Right atrium auricular region (tissue), 2 donors: ENCODE data around the gene PLXNA2. TPM values are rescaled to one million over a fixed set of nuclear protein-coding genes. Genes with fewer than 3 reads are reported as not detected.

ENCODE experiments used
- DNase-seq: peaks from one replicate; pipeline ENCODE4 v3.0.0-alpha.2; 2019; ENCODE audit warnings: low spot score
- H3K27ac ChIP-seq, 2 donors: fragments of 200-600 bp; sonication (generic); 1 replicate in 1 of 2; 2 replicates in 1 of 2; pipeline ENCODE4 v1.5.1; 2016 to 2019
- H3K27me3 ChIP-seq, 2 donors: fragments of 200-600 bp; sonication (generic); one replicate each; pipeline versions ENCODE4 v1.5.1 to v1.6.0; 2017 to 2019
- H3K36me3 ChIP-seq: fragments of 200-600 bp; sonication (generic); one replicate; pipeline ENCODE4 v1.5.1; 2016
- H3K4me1 ChIP-seq, 2 donors: fragments of 200-600 bp; sonication (generic); one replicate each; pipeline versions ENCODE4 v1.5.1 to v1.6.0; 2017 to 2019
- H3K4me3 ChIP-seq, 2 donors: fragments of 200-600 bp; sonication (generic); 1 replicate in 1 of 2; 2 replicates in 1 of 2; pipeline ENCODE4 v1.5.1; 2017 to 2019; ENCODE audit warnings: mild to moderate bottlenecking in 1 of 2, moderate library complexity in 1 of 2
- H3K9me3 ChIP-seq, 2 donors: fragments of 200-600 bp; sonication (generic); one replicate each; pipeline ENCODE4 v1.5.1; 2019
- CTCF ChIP-seq, 2 donors: fragments of 200-600 bp; sonication (generic); IDR thresholded peaks; one replicate each; pipeline ENCODE4 v1.5.1; 2019; ENCODE audit warnings: antibody characterized with exemption in 2 of 2
- total RNA-seq, 2 donors: library from RNA; depleted of rRNA; stranded (reverse); fragments of >200 nt; gene quantifications; one replicate each; pipeline ENCODE4 v1.1.0, GENCODE V29; 2016

PLXNA2 gene
- total RNA-seq, 2 donors from 2014 or later, result 10.8 to 23.8 TPM

GRCh38 chr1:208174200-208174599 is 70.0 kb downstream of the PLXNA2 start:
- Histone ChIP-seq H3K4me1 (peaks cover 0 to 35% of the 10 kb centered on the region in 2 donors), H3K27ac (no peak overlapping the region), H3K4me3 (no peak overlapping the region), H3K9me3 (no peaks in the 10 kb centered on the region), H3K36me3 (no peaks in the 10 kb centered on the region), H3K27me3 (no peaks in the 10 kb centered on the region)
- no peak for DNase-seq
- no peak for TF ChIP-seq CTCF (IDR thresholded peaks at IDR 0.05)

DNA sequence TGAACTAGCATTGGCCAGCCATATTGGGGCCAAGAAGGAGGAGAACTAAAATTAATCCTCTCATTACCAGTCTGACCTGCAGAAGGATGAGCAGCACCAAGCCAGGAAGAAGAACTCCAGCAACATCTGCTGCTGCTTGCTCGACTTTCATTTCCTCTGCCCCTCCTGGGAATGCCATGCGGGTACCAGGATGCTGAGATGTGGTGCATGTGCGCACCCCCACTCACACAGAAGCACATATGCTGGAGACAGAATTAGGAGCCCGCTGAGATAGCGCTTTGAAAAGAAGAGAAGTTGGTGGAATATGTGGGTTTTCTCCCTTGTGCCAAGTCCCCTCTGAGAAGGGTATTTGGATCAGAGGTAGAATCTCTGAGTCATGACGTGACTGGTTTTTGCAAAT is 70.4 kb downstream of the PLXNA2 start:
- TF ChIP-seq CTCF (IDR thresholded peaks at IDR 0.05), result no peak
- H3K4me3 ChIP-seq, result no peak overlapping the region
- no peaks in the 10 kb centered on the region for H3K36me3 ChIP-seq
- no peaks in the 10 kb centered on the region for H3K27me3 ChIP-seq
- no peaks in the 10 kb centered on the region for H3K9me3 ChIP-seq
- no peak for DNase-seq
- no peak overlapping the region for H3K27ac ChIP-seq
- H3K4me1 ChIP-seq, result peaks cover 0 to 36% of the 10 kb centered on the region in 2 donors

DNA sequence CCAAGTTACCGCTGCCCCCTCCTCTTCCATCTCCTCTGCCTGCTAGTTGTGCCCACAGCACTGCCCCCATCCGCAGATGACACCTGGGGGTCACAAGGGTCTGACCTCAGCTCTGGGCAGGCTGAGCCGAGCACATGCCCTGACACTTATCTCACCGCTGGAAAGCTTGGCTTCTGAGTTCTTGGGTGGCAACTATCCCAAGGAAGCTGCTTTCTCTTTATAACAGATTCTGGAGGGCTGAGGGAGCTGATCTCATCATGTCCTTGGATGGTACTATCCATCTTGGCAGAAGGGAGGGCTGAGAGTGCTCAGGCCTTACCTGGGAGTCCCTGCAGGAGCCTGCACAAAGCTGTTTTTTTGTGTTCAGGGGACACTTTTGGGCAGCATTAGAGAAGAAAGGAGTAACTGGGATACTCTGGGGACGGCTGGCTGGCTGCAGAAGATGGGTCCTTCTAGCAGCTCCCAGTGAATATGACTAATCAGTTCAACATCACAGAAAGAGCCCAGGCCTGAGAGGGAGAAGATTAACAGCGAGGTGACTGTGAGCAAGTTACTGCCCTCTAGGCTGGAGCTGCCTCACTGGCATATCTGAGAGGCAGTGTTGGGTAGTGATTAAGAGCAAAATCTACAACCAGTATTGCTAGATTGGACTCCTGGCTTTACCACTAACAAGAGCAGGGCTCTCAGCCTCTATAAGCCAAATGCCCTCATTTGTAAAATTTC is 71.6 kb downstream of the PLXNA2 start:
- H3K27ac ChIP-seq, result no peak overlapping the region
- no peaks in the 10 kb centered on the region for H3K36me3 ChIP-seq
- peaks cover 0 to 28% of the 10 kb centered on the region in 2 donors for H3K4me1 ChIP-seq
- H3K27me3 ChIP-seq, result no peaks in the 10 kb centered on the region
- no peak overlapping the region for H3K4me3 ChIP-seq
- TF ChIP-seq CTCF (IDR thresholded peaks at IDR 0.05), result no peak
- no peaks in the 10 kb centered on the region for H3K9me3 ChIP-seq
- DNase-seq, result no peak

DNA sequence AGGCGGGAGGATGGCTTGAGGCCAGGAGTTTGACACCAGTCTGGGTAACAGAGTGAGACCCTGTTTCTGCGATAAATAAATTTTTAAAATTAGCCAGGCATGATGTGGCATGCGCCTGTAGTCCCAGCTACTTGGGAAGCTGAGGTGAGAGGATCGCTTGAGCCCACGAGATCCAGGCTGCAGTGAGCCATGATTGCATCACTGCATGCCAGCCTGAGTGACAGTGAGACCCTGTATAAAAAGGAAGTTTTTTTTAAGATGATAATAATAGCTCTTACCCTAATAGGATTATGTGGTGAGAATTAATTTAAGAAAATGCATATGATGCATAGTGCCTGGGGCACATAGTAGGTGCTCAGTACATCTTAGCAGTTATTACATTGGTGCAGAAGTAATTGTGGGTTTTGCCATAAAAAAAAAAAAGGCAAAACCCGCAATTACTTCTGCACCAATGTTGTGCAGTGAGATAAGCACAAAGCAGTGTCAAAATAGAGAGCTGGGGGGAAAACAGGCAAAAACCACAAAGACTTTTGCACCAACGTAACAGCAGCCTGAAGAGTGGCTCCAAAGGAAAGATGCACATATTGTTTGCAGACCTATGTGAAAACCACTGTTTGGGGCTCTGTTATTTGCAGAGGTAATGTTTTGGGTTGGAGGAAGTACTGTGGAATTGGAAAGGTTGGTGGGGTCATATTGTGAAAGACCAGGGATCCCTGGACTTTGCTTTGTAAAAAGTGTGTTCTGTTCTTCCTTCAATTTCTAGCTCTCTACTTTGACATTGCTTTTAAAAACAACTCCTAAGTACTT is 72.4 kb downstream of the PLXNA2 start:
- DNase-seq, result no peak
- Histone ChIP-seq H3K36me3 (no peaks in the 10 kb centered on the region), H3K9me3 (no peaks in the 10 kb centered on the region), H3K27ac (no peak overlapping the region), H3K4me1 (peaks cover 0 to 28% of the 10 kb centered on the region in 2 donors), H3K4me3 (no peak overlapping the region), H3K27me3 (no peaks in the 10 kb centered on the region)
- TF ChIP-seq CTCF (IDR thresholded peaks at IDR 0.05), result no peak

- H3K36me3 ChIP-seq, result no peaks in the 10 kb centered on the region
- H3K4me3 ChIP-seq, result no peak overlapping the region
- H3K27me3 ChIP-seq, result no peaks in the 10 kb centered on the region
- no peaks in the 10 kb centered on the region for H3K9me3 ChIP-seq
- H3K27ac ChIP-seq, result no peak overlapping the region
- H3K4me1 ChIP-seq, result peaks cover 0 to 32% of the 10 kb centered on the region in 2 donors
- no peak for TF ChIP-seq CTCF (IDR thresholded peaks at IDR 0.05)
- no peak for DNase-seq
Observed at GRCh38 chr1:208170252-208170651, 73.9 kb downstream of the PLXNA2 start.
